ENCODE data around the gene EPHB3. TPM values are rescaled to one million over a fixed set of nuclear protein-coding genes. Genes with fewer than 3 reads are reported as not detected.

The EPHB3 gene
- total and polyA plus RNA-seq, 10 of the 15 experiments (the other 5 are each of a cell fraction or from before 2014, with no cell fraction given) = 0.09 TPM; not detected in 9

GRCh38 chr3:184571750-184572377, 10.3 kb downstream of the EPHB3 start:
- no peaks in the 10 kb centered on the region for H4K20me1 ChIP-seq (ENCODE audit: control insufficient read depth, insufficient read depth)
- peaks cover 5 to 13% of the 10 kb centered on the region in 2 experiments for H3K27me3 ChIP-seq (replicated peaks in 1 of 2; ENCODE audit: control insufficient read depth in 2 of 2, insufficient read depth in 2 of 2, low read length in 1 of 2)
- no peak for DNase-seq (ENCODE audit: low read depth, low spot score)
- no peaks in the 10 kb centered on the region for H3K9me3 ChIP-seq (replicated peaks; ENCODE audit: control insufficient read depth, insufficient read depth, low read length)
- TF ChIP-seq SMAD1 (IDR thresholded peaks at IDR 0.05; ENCODE audit: low read depth, partially characterized antibody) = no peak
- TF ChIP-seq MEF2A (IDR thresholded peaks at IDR 0.05; ENCODE audit: insufficient read depth, low read depth, low read length) = no peak
- TF ChIP-seq RB1 (IDR thresholded peaks at IDR 0.05; ENCODE audit: borderline replicate concordance) = no peak
- no peak for TF ChIP-seq ZNF384 (IDR thresholded peaks at IDR 0.05; ENCODE audit: borderline replicate concordance, low read depth, low read length)
- no peak for TF ChIP-seq EGR1 (IDR thresholded peaks at IDR 0.05; ENCODE audit: borderline replicate concordance in 1 of 2, low read depth in 2 of 2, low read length in 2 of 2)
- TF ChIP-seq ZBTB40 (IDR thresholded peaks at IDR 0.05; ENCODE audit: borderline replicate concordance) = no peak
- no peak for ATAC-seq
- H3K36me3 ChIP-seq (ENCODE audit: control insufficient read depth in 2 of 2, insufficient read depth in 2 of 2, low read length in 1 of 2) = no peaks in the 10 kb centered on the region
- no peak overlapping the region for H3K4me2 ChIP-seq (ENCODE audit: control insufficient read depth, insufficient read depth)
- no peak overlapping the region for H3K9ac ChIP-seq (ENCODE audit: control insufficient read depth, insufficient read depth, low read length)
- in situ Hi-C loops (cut with MboI) (no loop called here), intact Hi-C loops (cut with micrococcal nuclease; ENCODE audit: unreplicated experiment) (no loop called here)
- WGBS (ENCODE audit: insufficient coverage, insufficient replicate concordance, low lambda C conversion rate, missing lambda C conversion rate) = 40% methylated on average over 12 of the region's 12 CpGs
- H3K27ac ChIP-seq (ENCODE audit: control insufficient read depth, insufficient read depth) = no peak overlapping the region
- no peaks in the 10 kb centered on the region for H3K79me2 ChIP-seq (ENCODE audit: control insufficient read depth, insufficient read depth, low read length)
- ChIA-PET RAD21 (ENCODE audit: unreplicated experiment) (no interaction called here), CTCF (no interaction called here), POLR2A (no interaction called here), SMC1A (ENCODE audit: uncharacterized antibody, unreplicated experiment) (no interaction called here)
- no TSS peak for BruUV-seq (replicated peaks)
- no peak for FAIRE-seq
- no peak overlapping the region for H3K4me3 ChIP-seq
- H3K4me1 ChIP-seq (ENCODE audit: control insufficient read depth, insufficient read depth, low read length) = no peaks in the 10 kb centered on the region
- no peak overlapping the region for H2AFZ ChIP-seq (ENCODE audit: control insufficient read depth, low read depth, low read length)

Measured in GM12878 (cell line).